HG03095 (cell line): ENCODE measurements around the gene LMNA.
A peak's percentile ranks its signal among the peaks of the same experiment; 100 is the strongest.
"Not testable (repeated sequence)": the region's sequence is repeated elsewhere in the genome, so short reads cannot be mapped to it uniquely, and the experiment has no call there.

ENCODE experiments used
- ATAC-seq: cut with Tn5 transposase; IDR thresholded peaks from one replicate; pipeline ENCODE4 v1.9.1; 2021; ENCODE audit warnings: moderate library complexity; ENCODE audit not compliant: unreplicated experiment

Gene LMNA

DNA sequence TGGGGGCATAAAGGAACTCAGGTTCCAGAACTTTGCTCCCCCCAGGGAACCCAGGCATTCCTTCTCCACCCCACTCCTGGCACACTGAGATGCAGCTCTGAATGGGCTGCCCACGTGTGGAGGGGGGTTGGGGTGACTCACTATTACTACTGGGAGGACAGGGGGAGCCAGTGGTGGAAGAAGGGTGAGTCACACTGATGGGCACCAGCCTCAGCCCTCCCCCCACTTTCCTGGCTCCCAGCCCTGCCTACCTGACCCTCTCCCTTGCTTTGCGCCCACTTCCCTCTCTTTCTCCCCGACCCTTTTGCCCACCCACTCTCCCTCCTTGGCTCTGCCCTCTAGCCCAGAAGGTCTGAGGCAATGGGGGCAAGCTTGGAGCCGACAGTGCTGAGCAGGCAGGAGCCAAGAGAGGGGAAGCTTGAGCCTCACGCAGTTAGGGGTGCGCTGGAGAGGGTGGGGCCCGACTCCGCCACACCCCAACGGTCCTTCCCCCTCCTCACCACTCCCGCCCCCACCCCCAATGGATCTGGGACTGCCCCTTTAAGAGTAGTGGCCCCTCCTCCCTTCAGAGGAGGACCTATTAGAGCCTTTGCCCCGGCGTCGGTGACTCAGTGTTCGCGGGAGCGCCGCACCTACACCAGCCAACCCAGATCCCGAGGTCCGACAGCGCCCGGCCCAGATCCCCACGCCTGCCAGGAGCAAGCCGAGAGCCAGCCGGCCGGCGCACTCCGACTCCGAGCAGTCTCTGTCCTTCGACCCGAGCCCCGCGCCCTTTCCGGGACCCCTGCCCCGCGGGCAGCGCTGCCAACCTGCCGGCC lies at the start of gene LMNA:
Gene LMNA (plus strand): TSS at position 611 of the 818 bp plus-strand sequence. CDS start 208 bp downstream, outside the sequence.
- peak; percentile 59 for ATAC-seq

DNA sequence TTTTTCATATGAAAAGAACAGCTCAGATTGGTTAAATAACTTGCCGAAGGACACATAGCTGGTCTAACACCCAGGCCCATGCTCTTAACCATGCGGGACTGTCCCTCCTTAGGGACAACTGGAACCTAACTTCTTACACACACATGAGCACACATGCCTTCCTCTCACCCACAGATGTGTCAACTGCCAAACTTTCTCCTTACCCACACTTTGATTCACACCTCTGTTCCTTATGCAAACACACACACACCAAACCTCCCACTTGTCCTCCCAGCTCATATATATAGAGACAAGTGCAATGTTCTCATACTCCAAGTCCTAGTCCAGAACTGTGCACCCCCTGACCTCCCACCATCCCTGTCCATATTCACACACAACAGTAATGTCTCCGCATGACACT lies 49.3 kb upstream of the LMNA start:
- ATAC-seq, result no peak

GRCh38 chr1:156065871-156066270 lies 48.6 kb upstream of the LMNA start:
- ATAC-seq, result no peak

- no peak for ATAC-seq
Measured at GRCh38 chr1:156067262-156067661, 47.2 kb upstream of the LMNA start.

- ATAC-seq, result no peak
Measured at GRCh38 chr1:156069490-156070455, 44.7 kb upstream of the LMNA start.

DNA sequence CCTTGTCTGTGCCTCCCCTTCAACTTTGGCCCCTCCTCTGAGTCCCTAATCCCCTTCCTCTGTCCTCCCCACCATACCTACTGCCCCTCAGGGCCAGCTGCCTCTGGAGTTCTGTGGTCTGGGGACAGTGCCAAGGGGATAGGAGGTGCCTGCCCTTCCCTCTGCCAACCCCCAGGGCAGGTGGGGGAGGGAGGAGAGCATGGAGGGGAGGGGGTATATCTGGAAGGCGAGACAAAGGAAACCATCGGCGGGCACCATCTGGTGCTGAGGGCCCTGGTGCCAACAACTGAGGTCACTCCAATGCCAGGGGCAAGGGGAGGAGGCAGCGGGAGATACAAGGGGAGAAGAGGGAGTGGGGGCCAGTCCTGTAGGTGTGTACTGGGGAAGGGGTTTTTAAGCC lies 44.0 kb upstream of the LMNA start:
- no peak for ATAC-seq

GRCh38 chr1:156071332-156071816 lies 43.1 kb upstream of the LMNA start:
- not testable (repeated sequence) for ATAC-seq

DNA sequence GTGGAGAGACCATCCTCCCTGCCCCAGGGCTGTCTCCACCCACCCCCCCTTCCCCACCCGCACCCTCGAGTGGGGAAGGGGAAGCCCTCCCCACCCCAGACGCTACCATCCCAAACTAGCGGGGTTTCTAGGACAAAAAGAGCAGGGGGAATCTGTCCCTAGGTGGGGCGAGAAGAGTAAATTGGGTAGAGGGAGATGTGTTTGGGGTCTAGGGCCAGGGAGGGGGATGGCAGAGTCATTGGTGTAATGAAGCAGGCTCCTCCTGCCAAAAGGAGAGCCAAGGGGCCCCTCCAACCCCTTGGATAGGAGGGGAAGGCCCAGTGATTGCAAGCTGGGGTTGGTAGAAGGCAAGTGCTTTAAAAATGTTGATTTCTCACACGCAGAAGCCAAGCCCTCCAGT lies 42.3 kb upstream of the LMNA start:
- no peak for ATAC-seq

- no peak for ATAC-seq
Measured at GRCh38 chr1:156073110-156073687, 41.3 kb upstream of the LMNA start.

GRCh38 chr1:156073740-156074139 lies 40.8 kb upstream of the LMNA start:
- ATAC-seq, result no peak

DNA sequence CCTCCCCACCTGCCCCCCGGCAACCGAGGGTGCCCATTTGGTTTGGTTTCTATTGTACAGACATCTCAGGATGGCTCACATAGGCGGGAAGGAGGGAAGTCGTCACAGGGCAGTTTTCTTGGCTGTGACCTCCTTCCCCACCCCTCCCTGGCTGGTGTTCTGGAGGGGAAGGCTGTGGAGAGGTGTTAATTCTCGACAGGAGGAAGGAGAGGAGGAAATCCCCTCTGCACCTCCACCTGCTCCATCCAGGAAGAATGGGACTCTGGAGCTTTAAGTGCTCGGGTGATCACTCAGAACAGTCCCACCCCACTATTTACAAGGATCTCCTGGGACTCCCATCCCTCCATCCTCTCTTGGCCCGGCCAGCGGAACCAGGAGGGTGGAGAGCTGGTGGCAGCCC lies 39.9 kb upstream of the LMNA start:
- ATAC-seq, result no peak

GRCh38 chr1:156075162-156075561 lies 39.3 kb upstream of the LMNA start:
- ATAC-seq, result no peak

GRCh38 chr1:156075775-156076204 lies 38.7 kb upstream of the LMNA start:
- ATAC-seq, result no peak

GRCh38 chr1:156076609-156077429 lies 37.7 kb upstream of the LMNA start:
- ATAC-seq, result peak; percentile 64

DNA sequence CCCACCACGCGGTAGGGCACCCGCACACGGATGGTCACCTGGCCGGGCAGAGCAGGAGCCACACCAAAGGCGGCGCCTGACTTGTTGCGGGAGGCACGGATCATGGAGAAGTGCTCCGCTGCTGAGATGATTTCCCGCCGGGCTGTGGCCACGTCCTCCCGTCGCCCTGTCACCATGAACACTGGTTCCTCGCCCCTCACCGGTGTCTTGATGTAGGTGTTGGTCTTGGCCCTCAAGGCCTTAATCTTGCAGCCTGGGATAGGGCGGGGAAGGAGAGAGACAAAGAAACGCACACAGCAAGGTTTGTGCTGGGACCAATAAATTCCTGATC lies 37.1 kb upstream of the LMNA start:
- ATAC-seq, result no peak

DNA sequence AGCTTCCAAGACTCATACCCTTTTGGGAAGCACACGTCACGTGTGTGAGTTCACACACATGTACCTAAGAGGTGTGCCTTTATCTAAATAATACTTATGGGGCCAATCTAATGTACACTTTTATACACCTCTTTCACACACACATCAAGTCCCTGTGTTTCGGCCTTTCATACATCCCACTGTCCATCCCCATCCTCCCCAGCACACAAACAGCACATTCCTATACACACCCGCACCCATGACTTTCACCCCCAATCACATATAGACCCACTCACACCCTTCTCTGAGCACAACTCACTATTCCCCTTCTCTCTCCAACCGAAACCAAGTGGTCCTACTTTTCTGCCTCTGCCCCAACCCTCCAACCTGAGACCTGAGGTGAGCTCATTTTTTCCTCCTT lies 35.8 kb upstream of the LMNA start:
- ATAC-seq, result no peak

DNA sequence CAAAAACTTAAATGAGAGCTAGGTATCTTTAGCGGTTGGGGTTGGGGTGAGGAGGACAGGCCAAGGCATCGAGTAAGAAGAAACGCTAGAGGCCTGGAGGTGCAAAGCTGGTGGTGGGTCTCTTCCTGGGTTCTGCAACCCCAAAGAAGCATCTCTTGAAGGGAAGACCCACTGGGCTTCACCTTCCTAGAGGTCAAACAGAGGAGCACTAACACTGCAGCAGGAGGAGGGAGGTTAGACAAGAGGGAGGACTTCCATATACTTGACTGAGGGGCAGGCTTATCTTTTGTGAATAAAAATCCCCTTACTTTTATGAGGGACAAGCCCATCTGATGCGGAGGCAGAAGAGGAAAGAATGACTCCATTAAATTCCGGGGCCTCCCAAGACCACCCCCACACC lies 34.7 kb upstream of the LMNA start:
- ATAC-seq, result no peak

GRCh38 chr1:156080241-156080862 lies 34.2 kb upstream of the LMNA start:
- no peak for ATAC-seq

- no peak for ATAC-seq
Measured at GRCh38 chr1:156080863-156081179, 33.7 kb upstream of the LMNA start.
